Measurements from ENCODE around the gene SLC1A7. TPM values are rescaled to one million over a fixed set of nuclear protein-coding genes. Genes with fewer than 3 reads are reported as not detected.

SLC1A7 gene
- polyA plus RNA-seq, 5 donors: 0.31 to 0.82 (median 0.67) TPM

DNA sequence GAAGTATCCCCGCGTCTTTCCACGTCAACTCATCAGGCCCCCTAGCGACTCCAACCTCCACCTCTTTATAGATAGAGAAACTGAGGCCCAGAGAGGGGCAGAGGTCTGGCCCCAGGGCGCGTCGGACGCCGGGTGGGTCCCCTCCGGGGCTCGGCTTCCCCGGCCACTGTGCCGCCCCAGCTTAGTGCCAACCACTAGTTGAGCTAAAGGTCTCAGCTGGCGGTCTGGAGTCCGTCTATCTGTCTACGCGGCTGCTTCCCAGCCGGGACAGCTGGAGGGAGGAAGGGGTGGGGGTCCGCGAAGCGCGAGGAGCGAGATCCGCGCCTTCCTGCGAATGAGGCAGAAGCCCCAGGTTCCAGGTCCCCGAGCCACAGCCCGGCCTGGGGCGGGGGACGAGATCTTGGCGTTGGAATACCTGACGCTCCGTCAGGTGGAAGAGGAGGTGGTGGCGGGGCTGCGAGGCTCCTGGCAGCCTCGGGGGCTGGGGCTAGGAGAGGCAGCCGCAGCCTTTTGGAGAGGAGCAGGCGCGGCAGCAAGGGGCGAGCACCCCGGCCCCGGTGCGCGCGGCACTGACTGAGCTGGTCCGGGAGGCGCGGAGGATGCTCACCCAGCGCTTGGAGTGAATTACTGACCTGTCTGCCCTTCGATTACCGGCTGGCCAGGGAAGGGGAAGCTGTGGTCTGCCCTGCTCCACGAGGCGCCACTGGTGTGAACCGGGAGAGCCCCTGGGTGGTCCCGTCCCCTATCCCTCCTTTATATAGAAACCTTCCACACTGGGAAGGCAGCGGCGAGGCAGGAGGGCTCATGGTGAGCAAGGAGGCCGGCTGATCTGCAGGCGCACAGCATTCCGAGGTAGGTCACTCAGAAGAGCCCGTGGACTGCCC is 79.5 kb downstream of the SLC1A7 start:
- DNase-seq: no peak

DNA sequence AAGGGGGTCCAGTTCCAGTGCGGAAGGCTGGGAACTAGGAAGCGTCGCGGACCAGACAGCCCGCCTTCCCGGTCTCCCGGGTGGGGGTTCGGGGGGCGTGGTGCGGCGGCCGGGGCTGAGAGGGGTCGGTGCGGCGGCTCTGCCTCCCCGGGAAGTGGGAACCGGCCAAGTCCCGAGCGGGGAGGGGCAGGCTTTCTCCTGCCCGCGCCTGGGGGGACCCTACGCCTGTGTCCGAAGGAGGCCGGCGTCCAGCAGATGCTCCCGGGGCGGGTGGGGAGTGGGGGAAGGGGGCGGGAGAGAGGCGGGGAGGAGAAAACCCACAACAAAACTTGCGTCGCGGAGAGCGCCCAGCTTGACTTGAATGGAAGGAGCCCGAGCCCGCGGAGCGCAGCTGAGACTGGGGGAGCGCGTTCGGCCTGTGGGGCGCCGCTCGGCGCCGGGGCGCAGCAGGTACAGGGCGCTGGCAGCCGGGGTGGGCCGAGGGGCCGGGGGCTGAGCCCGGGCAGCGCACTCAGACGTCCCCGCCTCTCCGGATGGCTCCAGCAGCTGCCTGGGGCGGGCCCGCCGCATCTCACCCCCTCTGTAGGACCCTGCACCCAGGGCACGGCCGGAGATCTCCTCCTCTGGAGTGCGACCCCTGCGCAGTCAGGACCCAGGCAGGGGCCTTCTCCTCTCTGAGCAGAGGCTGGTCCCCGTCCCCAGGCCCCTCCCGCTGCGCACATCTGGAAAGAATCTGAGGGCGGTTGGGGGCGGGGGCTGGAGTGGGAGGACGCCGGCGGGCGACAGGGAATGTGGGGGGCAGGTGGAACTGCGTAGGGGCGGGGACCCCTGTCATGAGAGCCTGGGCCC is 80.4 kb downstream of the SLC1A7 start, which contains the start of gene PODN:
Gene PODN (plus strand): TSS at position 355 of the 849 bp plus-strand sequence. CDS start 7,643 bp downstream, outside the sequence.
- DNase-seq: peak in 1 of 2 donors; percentile 30

DNA sequence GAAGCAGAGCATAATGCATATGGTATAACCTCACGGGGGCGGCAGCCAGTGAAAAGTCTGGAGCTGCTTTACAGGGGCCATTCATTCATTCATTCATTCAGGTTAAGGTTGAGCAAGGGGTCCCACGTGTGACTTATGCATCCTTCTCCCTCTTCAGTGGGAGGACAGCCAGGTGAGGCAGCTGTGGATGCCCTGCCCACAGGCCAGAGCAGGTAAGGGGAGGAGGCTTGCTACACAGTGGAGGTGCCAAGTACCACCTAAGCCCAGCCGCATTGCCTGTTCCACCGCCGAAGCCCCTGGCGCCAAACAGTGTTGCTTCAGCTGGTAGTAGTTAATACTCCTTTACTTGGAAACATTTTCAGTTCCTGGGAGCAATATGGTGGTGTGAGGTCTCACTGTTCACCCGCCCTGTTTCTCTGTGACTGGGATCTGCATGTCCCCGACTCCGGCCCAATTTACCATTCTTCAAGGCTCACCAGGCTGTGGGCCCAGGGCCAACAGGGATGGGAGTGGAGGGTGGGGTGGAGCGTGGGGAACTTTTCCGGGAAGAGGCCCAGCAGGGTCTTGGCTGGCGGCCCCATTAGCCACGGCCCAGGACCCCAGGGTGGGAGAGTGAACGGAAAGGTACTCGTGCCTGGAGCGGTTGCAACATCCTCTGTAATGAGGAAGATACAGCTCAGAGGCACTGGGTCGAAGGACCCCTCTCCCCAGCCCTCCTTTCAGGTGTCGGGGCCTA is 81.1 kb downstream of the SLC1A7 start:
- DNase-seq: no peak

DNA sequence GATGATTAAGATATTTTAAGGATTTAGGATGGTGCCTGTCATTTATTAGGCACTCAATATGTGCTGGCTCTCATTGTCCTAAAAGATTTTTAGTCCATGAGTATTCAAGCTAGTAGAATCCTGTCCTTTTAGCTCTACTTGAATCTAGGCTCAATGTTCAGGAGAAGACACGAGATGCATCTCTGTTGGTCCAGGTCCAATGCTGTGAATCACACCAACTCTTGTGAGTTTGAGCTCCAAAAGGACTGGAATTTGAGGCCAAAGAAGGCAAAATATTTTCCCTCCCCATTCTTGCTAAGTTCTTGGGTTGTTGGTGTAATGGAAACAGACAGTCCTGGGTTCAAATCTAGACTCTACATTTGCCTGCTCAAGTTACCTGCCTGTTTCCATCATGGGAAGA is 81.9 kb downstream of the SLC1A7 start:
- DNase-seq: no peak

DNA sequence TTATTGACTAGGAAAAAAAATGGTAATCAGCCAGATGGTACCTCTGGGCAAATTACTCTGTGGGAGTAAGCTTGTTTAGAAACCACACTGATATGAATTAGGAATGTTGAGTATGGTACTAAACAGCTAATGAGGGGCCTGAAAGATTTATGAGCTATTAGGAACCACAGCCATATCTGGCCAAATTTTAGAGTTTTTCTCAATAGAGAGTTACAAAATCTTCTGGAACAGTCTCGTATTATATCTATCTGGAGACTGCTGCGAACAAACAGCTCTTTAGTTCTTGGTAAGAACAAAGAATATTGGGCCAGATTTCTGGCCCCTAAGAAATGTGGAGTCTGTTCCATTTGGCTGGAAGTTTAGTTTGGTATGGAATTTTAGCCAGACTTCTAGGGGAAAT is 85.3 kb downstream of the SLC1A7 start:
- DNase-seq: peak; percentile 51 to 69

DNA sequence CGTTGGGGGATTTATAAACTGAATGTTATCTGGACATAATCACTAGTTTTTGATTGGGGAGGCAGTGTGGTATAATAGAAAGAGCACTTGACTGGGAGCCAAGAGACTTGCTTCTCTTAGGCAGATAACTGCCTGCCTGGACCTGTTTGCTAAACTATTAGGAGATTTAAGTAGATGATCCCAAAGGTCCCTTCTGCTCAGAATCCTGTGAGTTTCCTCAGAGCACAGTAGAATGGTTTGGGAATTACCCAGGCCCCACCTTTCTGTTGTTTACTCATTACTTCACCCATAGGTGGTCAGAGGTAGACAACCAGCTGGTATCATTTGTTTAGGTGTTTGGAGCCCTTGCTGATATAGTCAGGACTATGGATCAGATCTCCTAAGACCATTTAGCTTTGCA is 90.8 kb downstream of the SLC1A7 start:
- no peak for DNase-seq

DNA sequence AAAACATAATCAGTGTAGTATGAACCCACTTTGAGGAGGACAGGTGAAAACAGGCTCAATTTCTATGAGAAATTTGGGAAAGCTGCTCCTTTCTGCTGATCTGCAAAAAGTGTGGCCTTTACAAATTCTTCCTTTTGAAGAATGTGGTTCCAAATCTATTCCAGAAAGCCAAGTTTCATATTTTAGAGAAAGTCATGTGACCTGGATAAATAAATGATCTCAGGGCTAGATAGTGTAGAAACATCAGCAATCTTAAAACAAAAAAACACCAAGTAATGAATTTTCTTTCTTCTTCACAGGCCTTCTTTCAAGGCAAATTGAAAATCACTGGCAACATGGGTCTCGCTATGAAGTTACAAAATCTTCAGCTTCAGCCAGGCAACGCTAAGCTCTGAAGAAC is 92.1 kb downstream of the SLC1A7 start:
- DNase-seq: no peak

DNA sequence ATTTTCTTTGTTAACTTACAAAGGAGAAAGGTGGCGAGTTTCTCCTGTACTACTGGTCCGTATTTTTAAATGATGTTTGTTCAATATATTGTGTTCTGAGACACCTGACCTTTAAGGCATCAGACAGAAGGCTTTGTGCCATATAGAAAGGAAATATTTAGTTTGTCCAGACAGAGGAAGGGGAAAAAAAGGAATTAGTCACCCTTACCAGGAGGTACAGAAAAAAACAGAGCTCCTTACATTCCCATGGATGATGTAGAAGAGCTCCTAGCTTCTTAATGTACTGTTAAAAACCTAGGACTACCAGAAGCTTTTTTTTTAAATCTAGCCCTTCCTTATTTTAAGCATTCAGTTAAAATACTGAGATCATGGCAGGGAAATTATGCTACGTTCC is 92.9 kb downstream of the SLC1A7 start:
- no peak for DNase-seq

DNA sequence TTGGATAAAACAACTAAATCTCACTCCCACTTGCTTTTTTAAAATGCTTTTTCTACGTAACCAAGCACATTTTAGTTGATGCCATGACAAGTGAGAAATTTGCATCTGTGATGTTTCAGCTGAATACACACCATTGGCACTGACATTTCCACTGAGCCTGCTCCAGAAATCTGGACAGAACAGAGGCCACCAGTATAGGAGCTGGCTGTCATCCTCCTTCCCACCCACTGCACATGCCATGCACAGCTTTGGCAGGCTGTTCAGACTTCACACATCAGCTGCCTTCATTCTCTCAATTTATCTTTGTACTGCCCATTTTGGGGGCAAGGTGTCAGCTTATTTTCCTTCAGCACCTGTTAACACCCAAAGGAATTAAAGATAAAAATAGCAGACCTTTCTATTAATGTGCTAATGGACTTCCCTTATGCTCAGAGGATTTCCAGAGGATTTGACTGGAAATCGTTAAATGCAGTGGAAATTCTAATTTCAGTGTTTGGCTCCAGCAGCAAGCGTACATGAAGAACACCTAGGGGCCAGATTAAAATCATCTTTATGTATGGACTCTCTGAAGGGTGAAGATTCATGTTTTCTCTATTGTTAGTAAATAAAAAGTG is 93.4 kb downstream of the SLC1A7 start:
- no peak for DNase-seq

DNA sequence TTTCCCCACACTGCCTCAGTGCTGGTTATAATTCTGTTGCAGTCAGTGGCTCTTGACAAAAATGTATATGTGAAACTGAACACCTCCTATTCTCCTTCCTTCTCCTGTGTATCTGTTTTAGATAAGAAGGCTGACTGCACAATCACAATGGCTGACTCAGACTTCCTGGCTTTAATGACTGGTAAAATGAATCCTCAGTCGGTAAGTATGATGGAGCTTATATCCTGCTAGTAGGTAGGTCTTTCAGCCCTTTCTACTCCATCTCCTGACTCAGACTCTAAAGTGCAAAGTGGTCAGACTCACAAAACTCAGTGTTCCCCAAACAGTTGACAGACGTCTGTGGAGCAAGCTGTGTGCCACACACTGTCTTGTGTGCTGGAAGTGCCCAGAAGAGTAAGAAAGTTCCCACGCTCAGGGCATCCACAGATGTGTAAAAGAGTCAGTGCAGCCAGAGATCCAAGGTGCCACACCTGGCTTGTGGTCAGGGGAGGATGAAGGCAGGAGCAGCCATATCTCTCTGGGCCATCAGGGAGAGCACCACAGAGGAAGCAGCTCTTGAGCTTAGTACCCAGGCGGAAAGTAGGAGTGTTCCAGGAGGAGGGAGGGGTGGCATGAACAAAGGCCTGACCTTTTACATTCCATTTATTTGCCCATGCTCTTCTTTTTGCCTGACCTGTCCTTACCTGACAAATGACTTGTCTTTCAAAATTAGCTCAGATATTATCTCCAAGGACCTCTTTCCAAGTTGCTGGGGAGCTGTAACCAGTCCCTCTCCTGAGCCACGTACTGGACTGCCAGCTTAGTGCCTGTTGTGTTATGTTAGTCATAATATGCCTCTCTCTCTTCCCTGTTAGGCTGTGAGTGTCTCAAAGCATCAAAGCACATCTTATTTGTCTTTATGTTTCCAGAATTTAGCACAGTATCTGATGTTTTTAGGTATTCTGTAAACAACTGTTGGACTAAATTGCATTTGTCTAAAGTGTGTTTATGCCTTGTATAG is 94.4 kb downstream of the SLC1A7 start:
- DNase-seq: no peak

DNA sequence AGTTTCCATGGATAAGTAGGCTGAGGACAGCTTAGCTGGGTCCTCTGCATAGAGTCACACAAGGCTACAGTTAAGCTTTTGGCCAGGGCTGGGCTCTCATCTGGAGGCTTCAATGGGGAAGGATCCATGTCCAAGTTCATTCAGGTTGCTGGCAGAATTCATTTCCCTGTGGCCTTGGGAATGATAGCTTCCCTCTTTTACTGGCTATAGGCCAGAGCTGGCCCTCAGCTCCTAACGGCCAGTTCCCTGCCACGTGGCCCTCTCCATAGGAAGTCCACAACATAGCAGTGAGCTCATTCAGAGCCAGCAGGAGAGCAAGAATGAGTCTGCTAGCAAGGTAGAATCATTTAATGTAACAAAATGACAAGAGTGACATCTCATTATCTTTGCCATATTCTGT is 95.5 kb downstream of the SLC1A7 start:
- no peak for DNase-seq

DNA sequence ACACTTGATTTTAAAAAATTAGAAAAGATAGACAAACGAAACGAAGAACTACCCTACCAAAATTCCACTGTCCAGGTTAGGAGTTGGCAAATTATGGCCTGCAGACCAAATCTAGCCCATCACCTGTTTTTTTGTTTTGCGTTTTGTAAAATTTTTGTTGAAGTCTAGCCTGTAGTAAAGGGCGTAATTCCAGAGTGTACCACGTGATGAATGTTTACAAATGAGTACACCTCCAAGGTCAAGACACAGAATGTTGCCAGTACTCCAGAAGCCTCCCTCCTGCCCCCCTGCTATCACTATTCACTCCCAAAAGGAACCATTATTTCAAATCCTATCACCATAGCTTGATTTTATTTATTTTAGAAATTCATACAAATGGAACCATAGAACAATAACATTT is 97.5 kb downstream of the SLC1A7 start:
- no peak for DNase-seq

DNA sequence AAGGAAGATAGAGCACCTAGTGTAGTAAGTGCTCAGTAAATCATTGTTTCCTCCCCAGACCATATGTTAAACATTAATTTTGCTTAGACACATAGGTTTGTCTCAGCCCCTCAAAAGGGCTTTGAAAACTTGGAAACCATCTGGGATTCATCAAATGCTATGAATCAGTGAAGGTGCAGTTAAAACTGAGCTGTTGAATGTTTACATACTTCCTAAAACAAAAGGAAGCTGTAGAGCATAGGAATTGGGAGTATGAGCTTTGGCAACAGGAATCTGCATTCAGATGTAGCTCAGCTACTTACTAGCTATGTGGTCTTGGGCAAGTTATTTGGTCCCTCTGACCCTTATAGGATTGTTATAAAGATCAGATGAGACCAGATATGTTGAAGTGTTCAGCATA is 99.2 kb downstream of the SLC1A7 start:
- no peak for DNase-seq

DNA sequence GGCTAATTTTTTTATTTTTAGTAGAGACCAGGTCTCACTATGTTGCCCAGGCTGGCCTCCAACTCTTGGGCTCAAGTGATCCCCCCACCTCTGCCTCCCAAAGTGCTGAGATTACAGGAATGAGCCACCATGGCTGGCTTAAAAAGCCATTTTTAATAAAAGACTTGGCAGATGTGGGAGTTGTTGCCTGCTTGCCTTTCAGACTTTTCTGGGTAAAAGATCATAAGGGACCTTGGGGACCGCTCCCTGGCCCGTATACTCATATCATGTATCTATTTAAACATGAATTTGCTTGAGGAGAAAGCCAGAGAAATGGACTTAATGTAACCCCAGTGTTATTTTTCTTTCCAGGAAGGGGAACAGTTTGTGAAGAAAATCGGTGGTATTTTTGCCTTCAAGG is 103.9 kb downstream of the SLC1A7 start:
- no peak for DNase-seq

Other genes with a start within 250 kb of the SLC1A7 start
- gene ECHDC2, start 220.9 kb downstream of the SLC1A7 start, polyA plus RNA-seq (ENCODE audit: insufficient read depth in 1 of 5, insufficient read length in 5 of 5, low replicate concordance in 1 of 5): 100 to 1,000 TPM; 107 to 184 (median 137) TPM
- gene SCP2, start 215.4 kb downstream of the SLC1A7 start, polyA plus RNA-seq (ENCODE audit: insufficient read depth in 1 of 5, insufficient read length in 5 of 5, low replicate concordance in 1 of 5): 100 to 1,000 TPM; 133 to 168 (median 157) TPM
- gene PODN, start 80.4 kb downstream of the SLC1A7 start, polyA plus RNA-seq (ENCODE audit: insufficient read depth in 1 of 5, insufficient read length in 5 of 5, low replicate concordance in 1 of 5): 10 to 100 TPM; 10.4 to 14.0 (median 11.2) TPM
- gene CPT2, start 54.2 kb upstream of the SLC1A7 start, polyA plus RNA-seq (ENCODE audit: insufficient read depth in 1 of 5, insufficient read length in 5 of 5, low replicate concordance in 1 of 5): 10 to 100 TPM; 16.0 to 19.0 (median 18.0) TPM
- gene CZIB, start 78.0 kb upstream of the SLC1A7 start, polyA plus RNA-seq (ENCODE audit: insufficient read depth in 1 of 5, insufficient read length in 5 of 5, low replicate concordance in 1 of 5): 100 to 1,000 TPM in 4 of 5 donors, 10 to 100 TPM in 1; 89.4 to 106 (median 105) TPM
- gene MAGOH, start 95.9 kb upstream of the SLC1A7 start, polyA plus RNA-seq (ENCODE audit: insufficient read depth in 1 of 5, insufficient read length in 5 of 5, low replicate concordance in 1 of 5): 10 to 100 TPM; 72.9 to 93.4 (median 77.7) TPM
- gene LRP8, start 185.4 kb upstream of the SLC1A7 start, polyA plus RNA-seq (ENCODE audit: insufficient read depth in 1 of 5, insufficient read length in 5 of 5, low replicate concordance in 1 of 5): 10 to 100 TPM in 3 of 5 donors, 1 to 10 TPM in 2; 7.5 to 13.5 (median 10.1) TPM